ENCODE measurements around the gene CXCR2.
"Not testable (repeated sequence)": the region's sequence is repeated elsewhere in the genome, so short reads cannot be mapped to it uniquely, and the experiment has no call there.

The CXCR2 gene

GRCh38 chr2:218130377-218130776, 4.5 kb downstream of the CXCR2 start:
- no peak for DNase-seq (ENCODE audit: low read depth)

DNA sequence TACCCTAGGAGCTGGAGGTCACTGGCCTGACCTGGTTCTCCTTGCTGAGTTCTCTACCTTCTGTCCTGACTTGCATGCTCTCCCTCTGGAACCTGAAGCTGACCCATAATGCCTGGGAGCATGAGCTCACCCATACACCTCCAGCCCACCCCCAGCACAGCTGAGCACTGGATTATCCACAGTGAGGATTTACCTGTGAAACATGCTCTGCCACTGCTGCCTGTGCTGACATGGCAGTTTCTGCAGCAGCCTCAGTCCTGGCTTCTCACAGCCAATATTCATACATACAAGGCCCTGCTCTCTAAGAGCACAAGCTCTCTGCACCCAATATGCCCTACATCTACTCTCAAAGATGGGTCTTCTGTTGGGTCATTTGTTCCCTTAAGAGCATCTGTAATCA, 5.0 kb downstream of the CXCR2 start:
- no peak for DNase-seq (ENCODE audit: low read depth)

DNA sequence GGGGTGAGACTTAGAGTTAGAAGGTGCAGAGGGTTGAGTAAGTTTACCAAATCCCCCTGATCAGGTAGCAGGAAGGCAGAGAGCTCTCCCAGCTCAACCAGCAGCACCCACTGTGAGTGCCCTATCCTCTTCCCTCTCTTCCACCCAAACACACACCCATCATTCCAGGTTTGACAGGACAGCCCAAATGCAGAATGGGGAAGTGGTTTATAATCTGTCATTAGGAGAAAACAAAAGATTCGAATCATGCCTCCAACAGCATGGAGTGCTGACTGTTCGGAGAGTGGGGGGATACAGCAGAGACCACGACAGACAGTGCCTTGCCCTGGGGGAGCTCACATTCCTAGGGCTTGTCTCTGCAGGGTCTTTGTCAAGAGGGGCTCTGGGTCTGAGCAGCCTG, 11.7 kb downstream of the CXCR2 start:
- DNase-seq (ENCODE audit: low read depth), result no peak

DNA sequence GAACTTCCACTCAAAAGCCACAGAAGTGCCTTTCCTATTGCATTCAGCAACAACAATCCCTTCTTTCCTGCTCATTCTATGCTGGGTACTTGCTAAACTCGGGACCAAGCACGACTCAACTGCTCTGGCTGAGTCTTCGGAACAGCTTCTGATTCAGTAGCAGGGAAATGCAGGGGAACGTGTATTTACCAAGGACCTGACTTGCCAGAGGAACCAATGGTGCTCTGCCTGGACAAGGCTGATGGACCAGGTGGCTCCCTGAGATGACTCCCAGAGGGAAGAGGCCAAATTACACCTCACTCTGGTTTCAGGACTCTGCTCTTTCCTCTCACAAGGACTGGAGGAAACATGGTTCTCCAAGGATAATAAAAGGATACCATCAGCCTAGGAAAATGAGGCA, 12.2 kb downstream of the CXCR2 start:
- DNase-seq (ENCODE audit: low read depth), result no peak

- no peak for DNase-seq (ENCODE audit: low read depth)
These were observed 19.3 kb downstream of the CXCR2 start for GRCh38 chr2:218145124-218145523.

GRCh38 chr2:218146056-218146455, 20.2 kb downstream of the CXCR2 start:
- no peak for DNase-seq (ENCODE audit: low read depth)

- no peak for DNase-seq (ENCODE audit: low read depth)
These were observed 23.3 kb downstream of the CXCR2 start for GRCh38 chr2:218149098-218149497.

GRCh38 chr2:218149848-218150440, 24.1 kb downstream of the CXCR2 start:
- DNase-seq (ENCODE audit: low read depth), result no peak

DNA sequence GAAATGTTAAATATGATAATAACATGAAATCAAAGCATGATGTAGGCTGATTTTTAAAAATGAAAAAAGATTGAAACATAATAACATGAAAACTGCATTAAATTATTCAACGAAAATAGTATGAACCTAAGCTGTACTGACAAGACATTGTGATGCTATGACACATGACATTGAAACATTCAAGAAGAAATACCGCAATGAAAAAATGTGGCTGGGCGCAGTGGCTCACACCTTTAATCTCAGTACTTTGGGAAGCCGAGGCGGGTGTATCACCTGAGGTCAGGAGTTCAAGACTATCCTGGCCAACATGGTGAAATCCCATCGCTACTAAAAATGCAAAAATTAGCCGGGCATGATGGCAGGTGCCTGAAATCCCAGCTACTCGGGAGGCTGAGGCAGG, 26.3 kb downstream of the CXCR2 start:
- DNase-seq (ENCODE audit: low read depth), result no peak

GRCh38 chr2:218152777-218153176, 26.9 kb downstream of the CXCR2 start:
- DNase-seq (ENCODE audit: low read depth), result no peak

DNA sequence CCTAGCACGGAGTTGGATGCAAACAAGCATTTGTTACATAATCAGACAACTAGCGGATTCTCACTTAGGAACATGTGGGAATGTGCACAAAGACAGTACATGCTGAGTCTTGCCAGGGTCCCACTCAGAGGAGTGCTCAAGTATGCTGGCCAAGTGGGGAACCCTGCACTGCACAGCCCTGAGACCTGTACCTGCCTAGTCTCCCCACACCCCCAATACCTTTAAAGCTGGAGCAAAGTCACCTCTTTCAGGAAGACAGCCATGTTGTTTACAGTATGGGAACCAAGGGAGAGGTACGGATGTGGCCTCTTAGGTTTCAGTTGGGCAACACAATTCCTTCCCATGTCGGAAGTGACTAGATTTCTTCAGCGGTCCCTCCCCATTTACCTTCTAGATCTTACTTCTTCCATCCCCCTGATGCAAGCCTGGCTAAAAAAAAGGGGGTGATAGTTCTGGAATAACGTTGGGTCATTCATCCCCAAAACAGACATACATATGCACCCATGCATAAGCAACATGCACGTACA, 30.2 kb downstream of the CXCR2 start:
- no peak for DNase-seq (ENCODE audit: low read depth)

- no peak for DNase-seq (ENCODE audit: low read depth)
These were observed 35.8 kb downstream of the CXCR2 start for GRCh38 chr2:218161644-218162043.

GRCh38 chr2:218162814-218163213, 37.0 kb downstream of the CXCR2 start:
- no peak for DNase-seq (ENCODE audit: low read depth)

GRCh38 chr2:218166791-218167190, 41.0 kb downstream of the CXCR2 start, which contains the start of gene CXCR1:
TSS of gene CXCR1 (minus strand) at chr2:218166962. CDS start at chr2:218165211, 1,751 bp downstream.
- DNase-seq (ENCODE audit: low read depth), result no peak

GRCh38 chr2:218168016-218168415, 42.2 kb downstream of the CXCR2 start:
- DNase-seq (ENCODE audit: low read depth), result no peak

- peak; percentile 33 for DNase-seq (ENCODE audit: low read depth)
These were observed 43.0 kb downstream of the CXCR2 start for GRCh38 chr2:218168635-218169462.

DNA sequence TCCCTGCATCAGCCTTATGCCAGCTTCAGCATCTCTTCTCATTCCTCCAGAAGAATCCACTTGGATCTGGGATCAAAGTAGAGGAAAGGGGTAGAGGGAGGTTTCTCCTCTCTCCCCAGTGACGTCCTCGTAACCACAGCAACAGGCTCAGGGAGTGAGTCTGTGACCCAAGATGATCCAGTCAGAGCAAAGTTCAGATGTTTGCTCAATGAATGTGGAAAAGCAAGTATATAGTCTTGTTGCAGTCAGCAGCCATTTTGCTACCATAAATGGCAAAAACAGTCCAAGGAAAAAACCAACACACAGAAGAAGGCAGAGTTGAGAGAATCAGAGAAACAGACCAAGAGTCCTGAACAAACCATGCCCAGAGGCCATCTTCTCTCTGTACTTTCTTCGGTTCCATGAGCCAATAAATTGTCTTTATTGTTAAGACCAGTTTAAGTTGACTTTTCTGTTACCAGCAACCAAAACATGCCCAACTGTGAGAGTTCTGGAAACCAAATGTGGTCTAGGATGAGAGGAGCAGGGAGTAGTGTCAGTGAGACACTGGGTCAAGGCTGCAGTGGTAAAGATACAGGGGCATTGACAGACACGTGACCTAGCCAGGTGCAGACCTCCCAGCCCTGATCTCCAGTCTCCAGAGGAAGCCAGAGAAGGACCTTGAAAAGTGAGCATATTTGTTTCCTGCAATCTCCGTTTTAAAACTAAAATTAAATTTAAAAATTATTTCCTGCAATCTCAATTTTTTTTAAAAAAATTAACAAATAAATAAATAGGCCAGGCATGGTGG, 44.1 kb downstream of the CXCR2 start:
- no peak for DNase-seq (ENCODE audit: low read depth)

DNA sequence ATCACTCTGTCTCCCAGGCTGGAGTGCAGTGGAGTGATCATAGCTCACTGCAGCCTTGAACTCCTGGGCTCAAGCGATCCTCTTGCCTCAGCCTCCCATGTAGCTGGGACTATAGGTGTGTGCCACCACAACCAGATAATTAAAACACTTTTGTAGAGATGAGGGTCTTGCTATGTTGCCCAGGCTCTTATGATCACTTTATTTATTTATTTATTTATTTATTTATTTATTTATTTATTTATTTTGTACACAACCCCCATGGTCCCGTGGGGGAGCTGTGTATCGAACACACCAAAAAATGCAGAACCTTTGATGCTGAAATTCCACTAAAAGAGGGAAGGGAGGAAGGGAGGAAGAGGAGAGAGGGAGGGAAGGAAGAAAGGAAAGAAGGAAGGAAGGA, 45.9 kb downstream of the CXCR2 start:
- DNase-seq (ENCODE audit: low read depth), result not testable (repeated sequence)

- no peak for DNase-seq (ENCODE audit: low read depth)
These were observed 47.0 kb downstream of the CXCR2 start for GRCh38 chr2:218172845-218173244.

- DNase-seq (ENCODE audit: low read depth), result no peak
These were observed 54.0 kb downstream of the CXCR2 start for GRCh38 chr2:218179782-218180181.

DNA sequence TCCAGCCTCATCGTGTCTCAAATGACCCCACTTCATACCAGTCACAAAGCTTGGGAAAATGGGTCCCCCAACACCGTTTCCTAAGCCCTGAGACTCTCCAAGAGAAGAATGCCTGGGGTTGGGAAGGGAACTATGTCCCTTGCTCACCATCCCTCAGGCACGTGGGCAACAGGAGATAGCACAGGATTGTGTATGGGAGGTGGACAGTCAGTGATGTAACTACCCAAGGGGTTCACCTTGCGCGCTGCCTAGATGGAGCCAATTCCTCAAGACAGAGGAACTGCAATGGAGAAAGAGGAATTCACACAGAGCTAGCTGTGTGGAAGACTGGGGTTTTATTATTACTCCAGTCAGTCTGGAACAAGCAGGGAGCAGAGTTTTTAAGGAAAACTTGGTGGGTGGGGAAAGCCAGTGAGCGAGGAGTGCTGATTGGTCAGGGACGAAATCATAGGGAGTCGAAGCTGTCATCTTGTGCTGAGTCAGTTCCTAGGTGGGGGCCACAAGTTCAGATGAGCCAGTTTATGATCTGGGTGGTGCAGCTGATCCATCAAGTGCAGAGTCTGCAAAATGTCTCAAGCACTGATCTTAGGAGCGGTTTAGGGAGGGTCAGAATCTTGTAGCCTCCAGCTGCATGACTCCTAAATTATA, 54.8 kb downstream of the CXCR2 start:
- DNase-seq (ENCODE audit: low read depth), result no peak

GRCh38 chr2:218184331-218184730, 58.5 kb downstream of the CXCR2 start:
- DNase-seq (ENCODE audit: low read depth), result no peak
